PC-9 (cell line): ENCODE results near the gene FGFR2. TPM values are rescaled to one million over a fixed set of nuclear protein-coding genes. Genes with fewer than 3 reads are reported as not detected.
"Not testable (repeated sequence)": the region's sequence is repeated elsewhere in the genome, so short reads cannot be mapped to it uniquely, and the experiment has no call there.

ENCODE experiments used
- BruUV-seq: library from RNA; stranded (reverse); fragments of 400-500 nt; replicated peaks from 2 replicates; lab custom pipeline; 2021; lab: Mats Ljungman, UMichigan
- CTCF ChIA-PET: fragments of 300-600 bp; sonication (Branson Sonifier 250); formaldehyde crosslinking; loops from one replicate; lab custom pipeline; 2022; ENCODE audit warnings: antibody characterized with exemption; lab: Charles Lee
- POLR2A ChIA-PET: fragments of 300-600 bp; sonication (Branson Sonifier 250); formaldehyde crosslinking; loops from one replicate; lab custom pipeline; 2022; ENCODE audit warnings: antibody characterized with exemption; ENCODE audit not compliant: unreplicated experiment; lab: Charles Lee
- DNase-seq, 2 experiments: peaks; one replicate each; pipeline versions ENCODE4 v3.0.0 to v3.0.0-alpha.2; 2015 to 2022; ENCODE audit warnings: mixed read lengths in 1 of 2
- H2AFZ ChIP-seq: fragments of 200-600 bp; sonication (generic); 2 replicates; pipeline ENCODE4 v1.8.1; 2017; ENCODE audit warnings: antibody characterized with exemption
- H3F3A ChIP-seq: fragments of 200-600 bp; sonication (generic); 2 replicates; pipeline ENCODE4 v1.8.1; 2017; ENCODE audit warnings: antibody characterized with exemption, mild to moderate bottlenecking, low read depth; ENCODE audit not compliant: insufficient read depth
- H3K27ac ChIP-seq: fragments of 200-600 bp; sonication (generic); 2 replicates; pipeline ENCODE4 v1.6.1; 2016; ENCODE audit warnings: mixed run types
- H3K27me3 ChIP-seq: fragments of 200-600 bp; sonication (generic); 2 replicates; pipeline ENCODE4 v1.6.1; 2016; ENCODE audit warnings: low read depth, mixed run types; ENCODE audit not compliant: insufficient read depth
- H3K36me3 ChIP-seq: fragments of 200-600 bp; sonication (generic); 2 replicates; pipeline ENCODE4 v1.6.1; 2016; ENCODE audit warnings: low read depth, mixed run types
- H3K4me1 ChIP-seq: fragments of 200-600 bp; sonication (generic); replicated peaks from 2 replicates; pipeline ENCODE4 v1.6.1; 2016; ENCODE audit warnings: mixed run types; ENCODE audit not compliant: insufficient read depth
- H3K4me2 ChIP-seq: fragments of 200-600 bp; sonication (generic); 2 replicates; pipeline ENCODE4 v1.6.1; 2017; ENCODE audit warnings: mixed run types
- H3K4me3 ChIP-seq: fragments of 200-600 bp; sonication (generic); 2 replicates; pipeline ENCODE4 v1.6.1; 2016; ENCODE audit warnings: mixed run types
- H3K79me2 ChIP-seq: fragments of 200-600 bp; sonication (generic); 2 replicates; pipeline ENCODE4 v1.6.1; 2017; ENCODE audit warnings: low read depth, mixed run types
- H3K9me2 ChIP-seq: fragments of 200-600 bp; sonication (generic); 2 replicates; pipeline ENCODE4 v1.8.1; 2017; ENCODE audit warnings: mild to moderate bottlenecking; ENCODE audit not compliant: insufficient read depth
- H3K9me3 ChIP-seq: fragments of 200-600 bp; sonication (generic); 2 replicates; pipeline ENCODE4 v1.8.1; 2016; ENCODE audit warnings: low read depth; ENCODE audit not compliant: insufficient read depth
- H4K20me1 ChIP-seq: fragments of 200-600 bp; sonication (generic); 2 replicates; pipeline ENCODE4 v1.8.1; 2017; ENCODE audit not compliant: insufficient read depth
- CTCF ChIP-seq: fragments of 200-600 bp; sonication (generic); conservative IDR thresholded peaks from 2 replicates; pipeline ENCODE4 v1.6.1; 2017; ENCODE audit warnings: mixed run types, antibody characterized with exemption, mild to moderate bottlenecking, moderate library complexity
- EZH2 ChIP-seq: fragments of 200-600 bp; sonication (generic); IDR thresholded peaks from 2 replicates; pipeline ENCODE4 v1.8.0; 2017; ENCODE audit warnings: antibody characterized with exemption, low read depth
- intact Hi-C: fragments of 100-400 bp; cut with micrococcal nuclease; formaldehyde crosslinking; loops from one replicate; pipeline ENCODE4 v1.10.0; 2022; ENCODE audit not compliant: unreplicated experiment
- total RNA-seq: library from RNA; stranded (reverse); gene quantifications from 2 replicates; pipeline ENCODE4 v1.2.3, GENCODE V29; 2021

Gene FGFR2
- total RNA-seq, 1 experiment from 2014 or later = not detected

- ChIA-PET CTCF (no interaction called here), POLR2A (no interaction called here)
- BruUV-seq = no TSS peak
- Histone ChIP-seq H2AFZ (no peak overlapping the region), H3F3A (no peaks in the 10 kb centered on the region), H3K27me3 (peaks cover 77% of the 10 kb centered on the region), H4K20me1 (no peaks in the 10 kb centered on the region), H3K79me2 (no peaks in the 10 kb centered on the region), H3K4me2 (no peak overlapping the region), H3K9me3 (no peaks in the 10 kb centered on the region), H3K4me1 (no peaks in the 10 kb centered on the region), H3K27ac (no peak overlapping the region), H3K4me3 (no peak overlapping the region), H3K36me3 (no peaks in the 10 kb centered on the region), H3K9me2 (no peaks in the 10 kb centered on the region)
- no peak for TF ChIP-seq CTCF
- no peak for DNase-seq
- intact Hi-C loops = no loop called here
Measured at GRCh38 chr10:121524157-121524817, 74.0 kb downstream of the FGFR2 start.

- Histone ChIP-seq H3K9me3 (no peaks in the 10 kb centered on the region), H3F3A (no peaks in the 10 kb centered on the region), H3K4me2 (no peak overlapping the region), H3K27me3 (peaks cover 84% of the 10 kb centered on the region), H3K4me1 (no peaks in the 10 kb centered on the region), H2AFZ (no peak overlapping the region), H3K4me3 (no peak overlapping the region), H4K20me1 (no peaks in the 10 kb centered on the region), H3K9me2 (no peaks in the 10 kb centered on the region), H3K79me2 (no peaks in the 10 kb centered on the region), H3K27ac (no peak overlapping the region), H3K36me3 (no peaks in the 10 kb centered on the region)
- no peak for TF ChIP-seq CTCF
- TF ChIP-seq EZH2 = no peak
- ChIA-PET CTCF (no interaction called here), POLR2A (no interaction called here)
- no TSS peak for BruUV-seq
- intact Hi-C loops = no loop called here
- no peak for DNase-seq
Measured at GRCh38 chr10:121522831-121523230, 75.4 kb downstream of the FGFR2 start.

- no peaks in the 10 kb centered on the region for H4K20me1 ChIP-seq
- no peaks in the 10 kb centered on the region for H3F3A ChIP-seq
- no peaks in the 10 kb centered on the region for H3K36me3 ChIP-seq
- POLR2A ChIA-PET = no interaction called here
- H3K27ac ChIP-seq = no peak overlapping the region
- H3K79me2 ChIP-seq = no peaks in the 10 kb centered on the region
- no peak overlapping the region for H3K4me2 ChIP-seq
- CTCF ChIA-PET = no interaction called here
- TF ChIP-seq CTCF (no peak), EZH2 (no peak)
- H3K4me3 ChIP-seq = no peak overlapping the region
- no peak for DNase-seq
- BruUV-seq = no TSS peak
- H3K4me1 ChIP-seq = no peaks in the 10 kb centered on the region
- peaks cover 84% of the 10 kb centered on the region for H3K27me3 ChIP-seq
- H3K9me2 ChIP-seq = no peaks in the 10 kb centered on the region
- no peaks in the 10 kb centered on the region for H3K9me3 ChIP-seq
- intact Hi-C loops = no loop called here
- no peak overlapping the region for H2AFZ ChIP-seq
Measured at GRCh38 chr10:121521794-121522556, 76.3 kb downstream of the FGFR2 start.

- H3F3A ChIP-seq, DNase-seq, H4K20me1 ChIP-seq, intact Hi-C loops, H3K4me2 ChIP-seq, H3K4me1 ChIP-seq, H3K27ac ChIP-seq, H3K9me2 ChIP-seq, H3K79me2 ChIP-seq, H2AFZ ChIP-seq, H3K36me3 ChIP-seq, H3K4me3 ChIP-seq, H3K9me3 ChIP-seq, BruUV-seq, POLR2A ChIA-PET, CTCF ChIA-PET: not testable (repeated sequence)
- H3K27me3 ChIP-seq = peaks cover 83% of the 10 kb centered on the region
Measured at GRCh38 chr10:121520526-121520925, 77.7 kb downstream of the FGFR2 start.
